PC-3 (cell line): ENCODE measurements around the gene KRT80. TPM values are rescaled to one million over a fixed set of nuclear protein-coding genes. Genes with fewer than 3 reads are reported as not detected.
A peak's percentile ranks its signal among the peaks of the same experiment; 100 is the strongest.

Experiments
- ATAC-seq: fragments of 200-7000 bp; cut with Tn5 transposase; 2 replicates; pipeline ENCODE4 v1.9.1; 2020; ENCODE audit warnings: mild to moderate bottlenecking, moderate library complexity
- BruUV-seq: library from RNA; stranded (reverse); fragments of 400-500 nt; replicated peaks from 2 replicates; lab custom pipeline; 2021; lab: Mats Ljungman, UMichigan
- CTCF ChIA-PET: fragments of 300-600 bp; sonication (Branson Sonifier 250); formaldehyde crosslinking; loops from one replicate; lab custom pipeline; 2022; ENCODE audit warnings: antibody characterized with exemption; lab: Charles Lee
- POLR2A ChIA-PET: fragments of 300-600 bp; sonication (Branson Sonifier 250); formaldehyde crosslinking; loops from one replicate; lab custom pipeline; 2022; ENCODE audit warnings: antibody characterized with exemption; ENCODE audit not compliant: unreplicated experiment; lab: Charles Lee
- DNase-seq: peaks from one replicate; pipeline ENCODE4 v3.0.0-alpha.2; 2015
- H2AFZ ChIP-seq: fragments of 300-600 bp; sonication (generic); 2 replicates; pipeline ENCODE4 v1.6.0; 2016; ENCODE audit warnings: antibody characterized with exemption, low read length
- H3F3A ChIP-seq: fragments of 300-600 bp; sonication (generic); one replicate; pipeline ENCODE4 v1.6.0; 2017; ENCODE audit warnings: antibody characterized with exemption, low read length, control low read depth, mild to moderate bottlenecking; ENCODE audit not compliant: unreplicated experiment
- H3K27ac ChIP-seq: fragments of 300-600 bp; sonication (generic); 2 replicates; pipeline ENCODE4 v1.5.1; 2016; ENCODE audit warnings: mild to moderate bottlenecking, low read length
- H3K27me3 ChIP-seq: fragments of 300-600 bp; sonication (generic); 2 replicates; pipeline ENCODE4 v1.6.1; 2016; ENCODE audit warnings: low read length, mixed read lengths
- H3K36me3 ChIP-seq: fragments of 300-600 bp; sonication (generic); 2 replicates; pipeline ENCODE4 v1.6.1; 2016; ENCODE audit warnings: low read depth, mixed run types, low read length, mixed read lengths
- H3K4me1 ChIP-seq: fragments of 300-600 bp; sonication (generic); 2 replicates; pipeline ENCODE4 v1.5.1; 2016; ENCODE audit warnings: low read length; ENCODE audit not compliant: insufficient read depth
- H3K4me2 ChIP-seq: fragments of 300-600 bp; sonication (generic); 2 replicates; pipeline ENCODE4 v1.6.0; 2016; ENCODE audit warnings: low read length
- H3K4me3 ChIP-seq: fragments of 300-600 bp; sonication (generic); 2 replicates; pipeline ENCODE4 v1.5.1; 2016; ENCODE audit warnings: mild to moderate bottlenecking, low read length, mixed read lengths
- H3K79me2 ChIP-seq: fragments of 300-600 bp; sonication (generic); 2 replicates; pipeline ENCODE4 v1.6.1; 2017; ENCODE audit warnings: low read length, mixed read lengths
- H3K9ac ChIP-seq: fragments of 300-600 bp; sonication (generic); 2 replicates; pipeline ENCODE4 v1.6.0; 2016; ENCODE audit warnings: mild to moderate bottlenecking, low read length
- H3K9me2 ChIP-seq: fragments of 300-600 bp; sonication (generic); replicated peaks from 2 replicates; pipeline ENCODE4 v1.6.1; 2016; ENCODE audit warnings: mixed run types, low read length, mixed read lengths
- H3K9me3 ChIP-seq: fragments of 300-600 bp; sonication (generic); 2 replicates; pipeline ENCODE4 v1.6.1; 2016; ENCODE audit warnings: low read length, mixed read lengths
- H4K20me1 ChIP-seq: fragments of 300-600 bp; sonication (generic); 2 replicates; pipeline ENCODE4 v1.6.1; 2016; ENCODE audit warnings: low read length, mixed read lengths
- CTCF ChIP-seq: fragments of 300-600 bp; sonication (generic); conservative IDR thresholded peaks from 2 replicates; pipeline ENCODE4 v1.5.1; 2017; ENCODE audit warnings: antibody characterized with exemption, low read depth, mild to moderate bottlenecking, low read length
- EZH2 ChIP-seq: fragments of 300-600 bp; sonication (generic); IDR thresholded peaks from one replicate; pipeline ENCODE4 v1.6.1; 2017; ENCODE audit warnings: antibody characterized with exemption, mild to moderate bottlenecking, low read length; ENCODE audit not compliant: unreplicated experiment
- EZH2phosphoT487 ChIP-seq: fragments of 300-600 bp; sonication (generic); IDR thresholded peaks from 2 replicates; pipeline ENCODE4 v1.6.1; 2018; ENCODE audit warnings: mild to moderate bottlenecking, antibody characterized with exemption, low read length, borderline replicate concordance
- intact Hi-C: fragments of 100-400 bp; cut with micrococcal nuclease; formaldehyde crosslinking; loops from 2 replicates; pipeline ENCODE4 v1.9.0; 2023
- total RNA-seq: library from RNA; depleted of rRNA; stranded (reverse); fragments of >200 nt; gene quantifications from 2 replicates; pipeline ENCODE4 v1.2.3, GENCODE V29; 2014

The KRT80 gene
- total RNA-seq, 1 experiment from 2014 or later: 19.8 TPM

- Histone ChIP-seq H3K36me3 (no peaks in the 10 kb centered on the region), H3K27me3 (no peaks in the 10 kb centered on the region), H3K4me2 (no peak overlapping the region), H4K20me1 (no peaks in the 10 kb centered on the region), H3K9ac (peak overlapping the region; percentile 99), H3K9me3 (no peaks in the 10 kb centered on the region), H3K4me3 (no peak overlapping the region), H2AFZ (no peak overlapping the region), H3K79me2 (peaks cover 24% of the 10 kb centered on the region), H3K27ac (peak overlapping the region; percentile 100), H3K4me1 (peaks cover 70% of the 10 kb centered on the region), H3F3A (peaks cover 5% of the 10 kb centered on the region), H3K9me2 (no peaks in the 10 kb centered on the region)
- CTCF ChIA-PET: no interaction called here
- POLR2A ChIA-PET: interaction anchor here (0.5 kb wide), 1 partner anchor 74 kb away, joined by 3 read pairs; no protein-coding TSS in a partner anchor
- DNase-seq (no peak), ATAC-seq (no peak)
- intact Hi-C loops: loop anchor here (2.0 to 5.0 kb wide), 3 partner anchors 131 to 723 kb away; no protein-coding TSS in a partner anchor
- BruUV-seq: no TSS peak
- no peak for TF ChIP-seq EZH2
- TF ChIP-seq EZH2phosphoT487: no peak
- TF ChIP-seq CTCF: no peak
Measured at GRCh38 chr12:52149651-52150241, 42.1 kb downstream of the KRT80 start.

- H3K9me3 ChIP-seq: no peaks in the 10 kb centered on the region
- H3K9me2 ChIP-seq: no peaks in the 10 kb centered on the region
- peaks cover 75% of the 10 kb centered on the region for H3K4me1 ChIP-seq
- H3K79me2 ChIP-seq: peaks cover 25% of the 10 kb centered on the region
- H4K20me1 ChIP-seq: no peaks in the 10 kb centered on the region
- H2AFZ ChIP-seq: no peak overlapping the region
- H3K4me2 ChIP-seq: peak overlapping the region; percentile 17; the same call in 1 of the 2 replicates
- ChIA-PET POLR2A (interaction anchor here (0.5 to 2.8 kb wide), 6 partner anchors 22 to 139 kb away, joined by 3 to 39 read pairs (median 4); no protein-coding TSS in a partner anchor), CTCF (no interaction called here)
- H3F3A ChIP-seq: peaks cover 5% of the 10 kb centered on the region
- TF ChIP-seq EZH2 (no peak), CTCF (no peak), EZH2phosphoT487 (no peak)
- H3K36me3 ChIP-seq: no peaks in the 10 kb centered on the region
- ATAC-seq: no peak
- peak overlapping the region; percentile 100 for H3K27ac ChIP-seq
- intact Hi-C loops: loop anchor here (2.0 to 5.0 kb wide), 3 partner anchors 132 to 723 kb away; no protein-coding TSS in a partner anchor
- H3K9ac ChIP-seq: peak overlapping the region; percentile 99
- no peak for DNase-seq
- no peak overlapping the region for H3K4me3 ChIP-seq
- BruUV-seq: no TSS peak
- no peaks in the 10 kb centered on the region for H3K27me3 ChIP-seq
Measured at GRCh38 chr12:52149182-52149641, 42.6 kb downstream of the KRT80 start.
